H1 (cell line): ENCODE data around the gene EGFLAM. TPM values are rescaled to one million over a fixed set of nuclear protein-coding genes. Genes with fewer than 3 reads are reported as not detected.

ENCODE experiments used
- E2F6 ChIP-seq: IDR thresholded peaks from 2 replicates; pipeline ENCODE4 v1.6.1; 2012; ENCODE audit warnings: inconsistent platforms
- JUND ChIP-seq: IDR thresholded peaks from 2 replicates; pipeline ENCODE4 v1.6.1; 2011; ENCODE audit warnings: mild to moderate bottlenecking, improper control_type of control experiment, low read length
- SP2 ChIP-seq: IDR thresholded peaks from 2 replicates; pipeline ENCODE4 v1.6.1; 2012; ENCODE audit warnings: mild to moderate bottlenecking, low read length, inconsistent platforms
- polyA plus RNA-seq, 7 experiments: library from polyadenylated mRNA; depleted of rRNA in 3 of 7; stranded (reverse) in 5 of 7; unstranded in 2 of 7; fragments of >200 nt in 5 of 7; fragments of 200-250 nt in 2 of 7; gene quantifications; 1 replicate in 5 of 7; 2 replicates in 1 of 7; 4 replicates in 1 of 7; pipeline versions ENCODE4 v1.2.1 to v1.2.3, GENCODE V29; 2011 to 2013; ENCODE audit warnings: missing spikeins in 2 of 7, mixed read lengths in 2 of 7
- total RNA-seq: library from RNA; stranded (reverse); fragmentation: NEBNext Ultra II Directional; extraction: Animal tissue kit (Norgen Biotek cat#: 25700); gene quantifications from 2 replicates; pipeline ENCODE4 v1.2.1, GENCODE V29; 2021

The EGFLAM gene
- total and polyA plus RNA-seq, 2 of the 8 experiments (the other 6 are each of a cell fraction or from before 2014, with no cell fraction given), result 0.20 to 0.24 TPM

- TF ChIP-seq JUND, result no peak
- no peak for TF ChIP-seq E2F6
- no peak for TF ChIP-seq SP2
Measured at GRCh38 chr5:38299585-38299984, 41.2 kb downstream of the EGFLAM start (continued).
